Right cardiac atrium (tissue), 5 donors: ENCODE data around the gene FRS3. TPM values are rescaled to one million over a fixed set of nuclear protein-coding genes. Genes with fewer than 3 reads are reported as not detected.

Experiments used
- ATAC-seq, 2 donors: fragments of 200-7000 bp; cut with Tn5 transposase; one replicate each; pipeline versions ENCODE4 v1.8.0 to v1.9.1; 2020; ENCODE audit warnings: moderate library complexity in 2 of 2, mild to moderate bottlenecking in 1 of 2
- DNase-seq, 3 donors: peaks; one replicate each; pipeline ENCODE4 v3.0.0-alpha.2; 2020
- H3K27ac ChIP-seq: one replicate; pipeline ENCODE4 v1.5.1; 2013; ENCODE audit warnings: mild to moderate bottlenecking, low read length, control low read depth, moderate library complexity
- H3K27me3 ChIP-seq: one replicate; pipeline ENCODE4 v1.6.1; 2013; ENCODE audit not compliant: control insufficient read depth, insufficient read depth
- H3K4me1 ChIP-seq: one replicate; pipeline ENCODE4 v1.6.1; 2013; ENCODE audit warnings: low read length; ENCODE audit not compliant: control insufficient read depth, insufficient read depth
- H3K4me3 ChIP-seq: one replicate; pipeline ENCODE4 v1.5.1; 2013; ENCODE audit warnings: low read length, control low read depth
- H3K9me3 ChIP-seq: one replicate; pipeline ENCODE4 v1.6.1; 2013; ENCODE audit warnings: low read length; ENCODE audit not compliant: control insufficient read depth
- WGBS: extraction: QIAGEN DNeasy Blood & Tissue Kit; methylation state at CpG from one replicate; pipeline ENCODE4 v1.1.7; 2013; 5-methylcytosine and 5-hydroxymethylcytosine counted together
- intact Hi-C, 4 donors: fragments of 100-400 bp; cut with DNase I; formaldehyde crosslinking; loops; one replicate each; pipeline versions ENCODE4 v1.11.0 to v1.14.0; 2022 to 2023
- long read RNA-seq, 4 donors: library from polyadenylated mRNA; unstranded; transcript quantifications; one replicate each; pipeline ENCODE4 v2.0.0, GENCODE V29; 2020 to 2021
- polyA plus RNA-seq: library from polyadenylated mRNA; stranded (reverse); fragments of 200-250 nt; gene quantifications from one replicate; pipeline ENCODE4 v1.2.3, GENCODE V29; 2013
- total RNA-seq, 4 donors: library from RNA; stranded (reverse); fragmentation: NEBNext Ultra II Directional; extraction: Animal tissue kit (Norgen Biotek cat#: 25700); gene quantifications; one replicate each; pipeline ENCODE4 v1.2.1, GENCODE V29; 2021
- donor health status: healthy with polysubstance abuse.
- donor health status: DM: no; HTN: yes; CAD: no.
- donor health status: DM: no; HTN: no; CAD: no.
- donor health status: DM: no; HTN: yes; CAD: no; lungs with severe emphysema.
- donor health status: DM: yes; HTN: yes; CAD: no.

FRS3 gene
- 1 to 10 TPM; 3.7 to 6.9 (median 4.8) TPM for total RNA-seq
- polyA plus RNA-seq, result 5.5 TPM
- long read RNA-seq, donor 1, transcript FRS3-202 (7 exons, 2,174 nt), result major isoform, 7 of 18 reads
- long read RNA-seq, donor 1, partial matches to known transcripts, result 2 of 18 reads
- long read RNA-seq, donor 1, other reads (novel, unspliced or antisense), result 9 of 18 reads
- long read RNA-seq, donor 2, transcript FRS3-202 (7 exons, 2,174 nt), result major isoform, 6 of 9 reads
- long read RNA-seq, donor 2, partial matches to known transcripts, result 2 of 9 reads
- long read RNA-seq, donor 2, other reads (novel, unspliced or antisense), result 1 of 9 reads
- long read RNA-seq, donor 3, partial matches to known transcripts, result 1 of 9 reads
- long read RNA-seq, donor 3, other reads (novel, unspliced or antisense), result 8 of 9 reads
- long read RNA-seq, donor 4, transcript FRS3-202 (7 exons, 2,174 nt), result major isoform, 8 of 13 reads
- long read RNA-seq, donor 4, partial matches to known transcripts, result 2 of 13 reads
- long read RNA-seq, donor 4, other reads (novel, unspliced or antisense), result 3 of 13 reads

DNA sequence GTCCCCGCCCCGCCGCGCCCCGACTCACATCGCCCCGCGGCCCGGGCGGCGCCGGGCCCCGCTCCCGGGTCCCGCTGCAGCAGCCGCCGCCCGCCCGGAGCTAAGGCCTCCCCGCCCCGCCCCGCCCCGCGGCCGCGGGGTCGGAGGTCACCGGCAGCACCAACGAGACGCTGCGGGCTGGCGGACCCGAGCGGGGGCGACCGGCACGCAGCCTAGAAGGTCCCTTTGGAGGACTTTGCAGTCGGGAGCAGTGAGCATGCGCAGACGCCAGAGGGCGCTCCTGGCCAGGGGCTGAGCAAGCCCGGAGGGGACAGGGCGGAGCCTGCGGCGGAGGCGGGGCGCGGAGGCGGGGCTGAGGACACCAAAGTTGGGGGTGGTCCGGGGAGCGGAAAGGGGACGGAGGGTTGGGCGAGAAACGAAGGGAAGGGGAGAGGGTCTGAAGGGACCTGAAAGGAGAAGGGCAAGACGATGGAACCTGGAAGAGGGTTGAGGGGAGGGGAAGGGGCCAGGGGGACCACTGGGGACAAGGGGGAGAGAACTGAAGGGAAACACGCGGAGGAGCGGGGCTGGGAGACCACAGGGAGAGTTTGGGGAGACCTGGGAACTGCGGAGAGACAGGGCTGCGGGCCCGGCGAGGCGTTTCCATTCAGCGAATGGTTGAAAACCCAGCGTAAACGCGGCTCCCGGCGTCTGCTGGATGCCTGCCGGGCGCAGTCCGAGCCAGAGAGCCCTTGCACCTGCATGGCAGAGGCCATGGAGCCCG lies at the start of gene FRS3:
Gene FRS3, minus strand, starts transcription at position 113 of the 763 bp plus-strand sequence. CDS start 2,913 bp downstream, outside the sequence.
- peak; percentile 90 to 94 for ATAC-seq
- WGBS, result under 1% methylated on average over 73 of the region's 73 CpGs

GRCh38 chr6:41826343-41827022 lies 46.8 kb upstream of the FRS3 start:
- H3K27me3 ChIP-seq, result no peaks in the 10 kb centered on the region
- DNase-seq (no peak), ATAC-seq (no peak)
- no peak overlapping the region for H3K4me3 ChIP-seq
- intact Hi-C loops, result no loop called here
- no peaks in the 10 kb centered on the region for H3K4me1 ChIP-seq
- H3K9me3 ChIP-seq, result no peaks in the 10 kb centered on the region
- 95% methylated on average over 2 of the region's 2 CpGs for WGBS
- no peak overlapping the region for H3K27ac ChIP-seq

More for the DNA sequence above, at the start of gene FRS3:
- Histone ChIP-seq H3K27me3 (no peaks in the 10 kb centered on the region), H3K4me1 (no peaks in the 10 kb centered on the region), H3K9me3 (no peaks in the 10 kb centered on the region), H3K4me3 (peak within 1 kb of the TSS; percentile 80), H3K27ac (peak within 1 kb of the TSS; percentile 87)
- intact Hi-C loops, result loop anchor here (2.0 to 10.0 kb wide), 6 partner anchors 145 to 415 kb away; partner anchors contain the start of genes BYSL (in 1 of the 4) and MED20 (in 1 of the 4)
- peak; percentile 98 to 100 (median 99) for DNase-seq

DNA sequence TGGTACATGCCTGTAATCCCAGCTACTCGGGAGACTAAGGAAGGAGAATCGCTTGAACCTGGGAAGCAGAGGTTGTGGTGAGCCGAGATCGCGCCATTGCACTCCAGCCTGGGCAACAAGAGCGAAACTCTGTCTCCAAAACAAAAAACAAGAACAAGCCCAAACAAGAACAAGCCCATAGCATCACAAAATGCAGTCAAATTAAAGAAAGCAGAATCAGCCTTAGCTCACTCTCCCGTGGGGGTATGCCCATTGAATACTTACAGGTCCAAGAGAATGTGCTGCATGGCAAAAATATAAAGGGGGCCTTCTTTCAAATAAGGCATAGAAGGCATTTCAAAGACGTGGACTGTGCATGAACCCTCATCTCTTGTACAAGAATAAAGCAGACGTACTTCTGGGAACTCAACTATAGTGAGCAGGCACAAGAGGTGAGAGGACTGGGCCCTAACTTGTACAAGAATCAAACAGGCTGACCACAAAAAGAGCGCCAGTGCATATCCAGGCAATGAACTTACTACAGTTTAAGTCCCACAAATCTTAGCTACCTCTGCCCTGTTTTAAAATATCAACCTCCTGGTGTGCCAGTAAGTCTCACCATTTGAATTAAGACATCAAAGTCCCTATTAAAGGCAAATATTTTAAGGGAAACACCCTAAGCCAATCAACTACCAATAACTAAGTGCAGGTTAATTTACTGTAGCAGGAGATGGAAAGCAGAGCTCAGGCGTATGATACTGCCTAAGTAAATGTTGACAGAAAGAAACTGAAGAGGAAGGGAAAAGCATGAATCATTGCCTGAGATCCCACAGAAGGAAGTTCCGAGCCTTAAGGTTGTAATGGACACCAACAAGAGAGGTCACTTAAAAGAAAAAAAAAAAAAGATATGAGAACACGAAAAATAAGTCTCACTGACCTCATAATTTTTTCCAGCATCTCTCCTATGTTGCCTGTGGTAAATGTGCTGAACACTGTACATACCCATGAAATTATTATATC lies 45.2 kb upstream of the FRS3 start:
- 88% methylated on average over 13 of the region's 13 CpGs for WGBS
- H3K27ac ChIP-seq, result no peak overlapping the region
- H3K27me3 ChIP-seq, result no peaks in the 10 kb centered on the region
- H3K9me3 ChIP-seq, result no peaks in the 10 kb centered on the region
- DNase-seq (no peak), ATAC-seq (no peak)
- H3K4me1 ChIP-seq, result no peaks in the 10 kb centered on the region
- intact Hi-C loops, result no loop called here
- H3K4me3 ChIP-seq, result no peak overlapping the region

DNA sequence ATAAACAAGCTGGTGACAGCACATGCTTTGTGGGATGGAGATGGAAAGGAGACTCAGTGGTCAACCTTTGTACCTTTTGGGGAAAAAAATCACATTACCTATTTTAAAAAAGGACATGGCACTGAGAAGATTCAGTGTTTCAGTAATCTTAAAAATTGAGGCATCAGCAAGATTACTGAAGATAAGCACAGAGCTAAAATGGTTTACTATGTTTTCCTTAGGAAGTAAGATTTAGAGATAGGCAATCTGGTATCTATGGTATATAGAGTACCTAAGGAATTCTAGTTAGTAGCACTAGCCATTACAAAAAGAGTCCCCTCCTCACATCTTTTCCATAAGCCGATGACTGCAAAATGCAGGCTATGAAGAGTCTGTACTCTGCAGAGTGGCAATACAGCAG lies 43.5 kb upstream of the FRS3 start:
- no peak for ATAC-seq
- Histone ChIP-seq H3K4me3 (no peak overlapping the region), H3K4me1 (no peaks in the 10 kb centered on the region), H3K27me3 (no peaks in the 10 kb centered on the region), H3K27ac (no peak overlapping the region), H3K9me3 (no peaks in the 10 kb centered on the region)
- 98% methylated on average over 1 of the region's 1 CpG for WGBS
- intact Hi-C loops, result no loop called here
- no peak for DNase-seq

DNA sequence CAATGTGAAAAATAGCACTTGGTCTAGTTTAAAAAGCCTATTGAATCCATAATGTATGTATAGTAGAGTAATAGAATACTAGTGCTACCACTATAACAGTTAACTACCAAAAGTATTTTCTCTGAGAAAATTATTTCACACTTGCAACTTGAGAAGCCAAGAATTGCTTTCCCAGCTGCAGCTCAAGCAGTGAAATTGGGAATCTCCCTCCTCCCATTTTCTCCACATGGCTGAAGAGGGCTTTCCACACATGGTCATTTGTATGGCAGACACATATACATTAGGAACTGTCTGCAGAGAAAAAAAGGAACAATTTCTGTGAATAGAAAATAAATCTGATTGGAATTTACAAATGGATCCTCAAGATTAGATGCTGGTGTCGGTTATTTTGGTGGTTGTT lies 42.3 kb upstream of the FRS3 start:
- intact Hi-C loops, result no loop called here
- Histone ChIP-seq H3K4me3 (no peak overlapping the region), H3K27me3 (no peaks in the 10 kb centered on the region), H3K4me1 (no peaks in the 10 kb centered on the region), H3K27ac (no peak overlapping the region), H3K9me3 (no peaks in the 10 kb centered on the region)
- 97% methylated on average over 1 of the region's 1 CpG for WGBS
- DNase-seq (no peak), ATAC-seq (no peak)

GRCh38 chr6:41821266-41821665 lies 41.6 kb upstream of the FRS3 start:
- intact Hi-C loops, result no loop called here
- 91% methylated on average over 4 of the region's 4 CpGs for WGBS
- ATAC-seq, result no peak

GRCh38 chr6:41818271-41819054 lies 38.8 kb upstream of the FRS3 start:
- DNase-seq (no peak), ATAC-seq (no peak)
- H3K27ac ChIP-seq, result no peak overlapping the region
- H3K9me3 ChIP-seq, result no peaks in the 10 kb centered on the region
- no peak overlapping the region for H3K4me3 ChIP-seq
- H3K4me1 ChIP-seq, result peaks cover 2% of the 10 kb centered on the region
- WGBS, result 74% methylated on average over 4 of the region's 4 CpGs
- H3K27me3 ChIP-seq, result no peaks in the 10 kb centered on the region
- intact Hi-C loops, result no loop called here

More at GRCh38 chr6:41821266-41821665, 41.6 kb upstream of the FRS3 start:
- Histone ChIP-seq H3K9me3 (no peaks in the 10 kb centered on the region), H3K27ac (no peak overlapping the region), H3K4me3 (no peak overlapping the region), H3K4me1 (no peaks in the 10 kb centered on the region), H3K27me3 (no peaks in the 10 kb centered on the region)
- DNase-seq, result no peak

DNA sequence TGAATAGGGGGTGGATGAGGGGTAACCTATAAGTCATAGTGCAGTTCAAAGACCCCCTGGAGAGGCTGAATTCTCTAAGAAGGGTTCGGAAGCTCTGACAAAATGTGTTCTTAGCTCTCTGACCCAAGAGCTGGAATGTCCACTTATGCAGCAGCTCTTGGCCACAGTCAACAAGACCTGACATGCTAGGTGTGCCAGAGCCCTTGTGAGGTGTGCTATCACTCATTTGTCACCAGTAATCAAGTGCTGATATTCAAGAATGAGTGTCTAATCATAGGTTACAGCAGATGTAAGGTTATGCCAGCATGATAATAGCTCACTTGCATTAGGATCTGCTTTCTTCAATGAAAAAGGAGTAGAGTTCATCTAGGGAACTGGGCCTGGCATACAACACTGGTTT lies 35.9 kb upstream of the FRS3 start:
- no peaks in the 10 kb centered on the region for H3K27me3 ChIP-seq
- H3K27ac ChIP-seq, result peak overlapping the region; percentile 85
- ATAC-seq, result peak in 1 of 2 donors; percentile 41
- peaks cover 2% of the 10 kb centered on the region for H3K4me1 ChIP-seq
- H3K9me3 ChIP-seq, result no peaks in the 10 kb centered on the region
- WGBS, result 75% methylated on average over 1 of the region's 1 CpG
- DNase-seq, result no peak
- intact Hi-C loops, result no loop called here
- no peak overlapping the region for H3K4me3 ChIP-seq

GRCh38 chr6:41814629-41815028 lies 34.9 kb upstream of the FRS3 start:
- WGBS, result 75% methylated on average over 4 of the region's 4 CpGs
- ATAC-seq (no peak), DNase-seq (no peak)
- Histone ChIP-seq H3K9me3 (no peaks in the 10 kb centered on the region), H3K4me3 (no peak overlapping the region), H3K27ac (no peak overlapping the region), H3K4me1 (peaks cover 2% of the 10 kb centered on the region), H3K27me3 (no peaks in the 10 kb centered on the region)
- intact Hi-C loops, result no loop called here
